ENCODE results near the gene STARD8. TPM values are rescaled to one million over a fixed set of nuclear protein-coding genes. Genes with fewer than 3 reads are reported as not detected.
"Not testable (repeated sequence)": the region's sequence is repeated elsewhere in the genome, so short reads cannot be mapped to it uniquely, and the experiment has no call there.

The STARD8 gene
- polyA plus RNA-seq, 6 donors from 2014 or later = not detected

GRCh38 chrX:68732906-68733493 lies 85.5 kb downstream of the STARD8 start:
- H3K9me3 Mint-ChIP-seq = peaks cover 0 to 3% (median 0%) of the 10 kb centered on the region in 7 donors
- no peak overlapping the region for H3K4me3 Mint-ChIP-seq
- no peaks in the 10 kb centered on the region for H3K4me1 Mint-ChIP-seq
- H3K27me3 Mint-ChIP-seq = peaks cover 0 to 42% (median 5%) of the 10 kb centered on the region in 3 donors
- no peak for DNase-seq
- no peak for ATAC-seq (ENCODE audit: low read depth in 2 of 2)
- H3K27ac Mint-ChIP-seq = no peak overlapping the region
- no peaks in the 10 kb centered on the region for H3K36me3 Mint-ChIP-seq

- Mint-ChIP-seq H3K4me3 (no peak overlapping the region), H3K27ac (no peak overlapping the region), H3K36me3 (no peaks in the 10 kb centered on the region), H3K4me1 (no peaks in the 10 kb centered on the region), H3K27me3 (peaks cover 0 to 29% (median 5%) of the 10 kb centered on the region in 3 donors), H3K9me3 (peaks cover 0 to 3% (median 0%) of the 10 kb centered on the region in 7 donors)
- ATAC-seq (ENCODE audit: low read depth in 2 of 2) (no peak), DNase-seq (no peak)
Measured at GRCh38 chrX:68735266-68735665, 87.8 kb downstream of the STARD8 start.

GRCh38 chrX:68741864-68742263 lies 94.4 kb downstream of the STARD8 start:
- H3K4me3 Mint-ChIP-seq; H3K27me3 Mint-ChIP-seq; DNase-seq; ATAC-seq (ENCODE audit: low read depth in 2 of 2); H3K36me3 Mint-ChIP-seq; H3K27ac Mint-ChIP-seq; H3K9me3 Mint-ChIP-seq; H3K4me1 Mint-ChIP-seq: not testable (repeated sequence)

- no peak for DNase-seq
- Mint-ChIP-seq H3K27me3 (no peaks in the 10 kb centered on the region), H3K4me3 (no peak overlapping the region), H3K4me1 (no peaks in the 10 kb centered on the region), H3K9me3 (peaks cover 0 to 7% (median 3%) of the 10 kb centered on the region in 7 donors), H3K27ac (no peak overlapping the region), H3K36me3 (no peaks in the 10 kb centered on the region)
- ATAC-seq (ENCODE audit: low read depth in 2 of 2) = no peak
Measured at GRCh38 chrX:68743754-68744153, 96.3 kb downstream of the STARD8 start.

GRCh38 chrX:68746988-68747387 lies 99.5 kb downstream of the STARD8 start:
- H3K4me3 Mint-ChIP-seq = no peak overlapping the region
- no peaks in the 10 kb centered on the region for H3K27me3 Mint-ChIP-seq
- peak overlapping the region in 1 of 6 donors; percentile 29 for H3K27ac Mint-ChIP-seq

GRCh38 chrX:68748030-68748429 lies 100.6 kb downstream of the STARD8 start:
- ATAC-seq (ENCODE audit: low read depth in 2 of 2) (no peak), DNase-seq (no peak)
- Mint-ChIP-seq H3K4me1 (no peaks in the 10 kb centered on the region), H3K27me3 (no peaks in the 10 kb centered on the region), H3K4me3 (no peak overlapping the region), H3K36me3 (no peaks in the 10 kb centered on the region), H3K27ac (no peak overlapping the region), H3K9me3 (peaks cover 0 to 7% (median 2%) of the 10 kb centered on the region in 7 donors)

More at GRCh38 chrX:68746988-68747387, 99.5 kb downstream of the STARD8 start:
- peaks cover 0 to 7% (median 3%) of the 10 kb centered on the region in 7 donors for H3K9me3 Mint-ChIP-seq
- ATAC-seq (ENCODE audit: low read depth in 2 of 2) = no peak
- no peak for DNase-seq
- H3K36me3 Mint-ChIP-seq = no peaks in the 10 kb centered on the region
- H3K4me1 Mint-ChIP-seq = no peaks in the 10 kb centered on the region

GRCh38 chrX:68749426-68749825 lies 102.0 kb downstream of the STARD8 start:
- H3K4me3 Mint-ChIP-seq = no peak overlapping the region
- H3K4me1 Mint-ChIP-seq = no peaks in the 10 kb centered on the region
- H3K9me3 Mint-ChIP-seq = no peaks in the 10 kb centered on the region
- no peak for DNase-seq
- no peak for ATAC-seq (ENCODE audit: low read depth in 2 of 2)
- H3K27ac Mint-ChIP-seq = no peak overlapping the region
- no peaks in the 10 kb centered on the region for H3K36me3 Mint-ChIP-seq
- H3K27me3 Mint-ChIP-seq = peaks cover 0 to 9% (median 0%) of the 10 kb centered on the region in 3 donors

- no peak for ATAC-seq (ENCODE audit: low read depth in 2 of 2)
- Mint-ChIP-seq H3K9me3 (no peaks in the 10 kb centered on the region), H3K36me3 (no peaks in the 10 kb centered on the region), H3K4me3 (no peak overlapping the region), H3K4me1 (no peaks in the 10 kb centered on the region), H3K27me3 (peaks cover 0 to 10% (median 0%) of the 10 kb centered on the region in 3 donors), H3K27ac (no peak overlapping the region)
- DNase-seq = no peak
Measured at GRCh38 chrX:68750316-68750715, 102.8 kb downstream of the STARD8 start.

GRCh38 chrX:68751372-68751771 lies 103.9 kb downstream of the STARD8 start:
- H3K4me3 Mint-ChIP-seq = no peak overlapping the region
- H3K36me3 Mint-ChIP-seq = no peaks in the 10 kb centered on the region
- ATAC-seq (ENCODE audit: low read depth in 2 of 2) (no peak), DNase-seq (no peak)
- H3K27me3 Mint-ChIP-seq = peaks cover 0 to 10% (median 0%) of the 10 kb centered on the region in 3 donors
- H3K9me3 Mint-ChIP-seq = no peaks in the 10 kb centered on the region
- H3K27ac Mint-ChIP-seq = no peak overlapping the region
- H3K4me1 Mint-ChIP-seq = no peaks in the 10 kb centered on the region

GRCh38 chrX:68753218-68753617 lies 105.8 kb downstream of the STARD8 start:
- Mint-ChIP-seq H3K9me3 (no peaks in the 10 kb centered on the region), H3K27ac (no peak overlapping the region), H3K36me3 (no peaks in the 10 kb centered on the region), H3K4me3 (peak overlapping the region in 1 of 8 donors; percentile 34), H3K4me1 (no peaks in the 10 kb centered on the region), H3K27me3 (peaks cover 0 to 10% (median 0%) of the 10 kb centered on the region in 3 donors)
- ATAC-seq (ENCODE audit: low read depth in 2 of 2) = no peak
- DNase-seq = no peak

- Mint-ChIP-seq H3K4me1 (no peaks in the 10 kb centered on the region), H3K27ac (no peak overlapping the region), H3K36me3 (no peaks in the 10 kb centered on the region), H3K9me3 (no peaks in the 10 kb centered on the region), H3K27me3 (peaks cover 0 to 10% (median 0%) of the 10 kb centered on the region in 3 donors), H3K4me3 (no peak overlapping the region)
- no peak for ATAC-seq (ENCODE audit: low read depth in 2 of 2)
- DNase-seq = no peak
Measured at GRCh38 chrX:68754406-68754805, 106.9 kb downstream of the STARD8 start.

GRCh38 chrX:68755616-68756125 lies 108.2 kb downstream of the STARD8 start:
- ATAC-seq (ENCODE audit: low read depth in 2 of 2) (no peak), DNase-seq (no peak)
- H3K4me3 Mint-ChIP-seq = no peak overlapping the region
- H3K36me3 Mint-ChIP-seq = no peaks in the 10 kb centered on the region
- H3K9me3 Mint-ChIP-seq = no peaks in the 10 kb centered on the region
- peaks cover 0 to 10% (median 0%) of the 10 kb centered on the region in 3 donors for H3K27me3 Mint-ChIP-seq
- no peaks in the 10 kb centered on the region for H3K4me1 Mint-ChIP-seq
- no peak overlapping the region for H3K27ac Mint-ChIP-seq

GRCh38 chrX:68757331-68757730 lies 109.9 kb downstream of the STARD8 start:
- no peak overlapping the region for H3K4me3 Mint-ChIP-seq
- H3K36me3 Mint-ChIP-seq = no peaks in the 10 kb centered on the region
- no peak overlapping the region for H3K27ac Mint-ChIP-seq
- ATAC-seq (ENCODE audit: low read depth in 2 of 2) = no peak
- H3K9me3 Mint-ChIP-seq = no peaks in the 10 kb centered on the region
- no peak for DNase-seq
- H3K4me1 Mint-ChIP-seq = no peaks in the 10 kb centered on the region
- H3K27me3 Mint-ChIP-seq = peaks cover 0 to 18% (median 0%) of the 10 kb centered on the region in 3 donors

- Mint-ChIP-seq H3K9me3 (no peaks in the 10 kb centered on the region), H3K4me3 (no peak overlapping the region), H3K36me3 (no peaks in the 10 kb centered on the region), H3K27me3 (peaks cover 0 to 18% (median 0%) of the 10 kb centered on the region in 3 donors), H3K27ac (no peak overlapping the region), H3K4me1 (no peaks in the 10 kb centered on the region)
- ATAC-seq (ENCODE audit: low read depth in 2 of 2) (no peak), DNase-seq (no peak)
Measured at GRCh38 chrX:68757731-68758130, 110.3 kb downstream of the STARD8 start.
